OCI-LY3 (cell line): ENCODE data around the gene YTHDF2.

Source experiments
- EZH2phosphoT487 ChIP-seq: fragments of 200-600 bp; shearing (Covaris generic); IDR thresholded peaks from 2 replicates; pipeline ENCODE4 v1.6.1; 2018; ENCODE audit warnings: antibody characterized with exemption, mixed run types, low read depth
- TF ChIP-seq, protein P1 (sequence below): fragments of 200-600, 300-600 bp; sonication (generic); IDR thresholded peaks from 2 replicates; pipeline ENCODE4 v1.5.1; 2014; ENCODE audit warnings: antibody characterized with exemption, low read length, low read depth

GRCh38 chr1:28737307-28738132, 780 bp downstream of the YTHDF2 start:
- TF ChIP-seq, protein P1, sequence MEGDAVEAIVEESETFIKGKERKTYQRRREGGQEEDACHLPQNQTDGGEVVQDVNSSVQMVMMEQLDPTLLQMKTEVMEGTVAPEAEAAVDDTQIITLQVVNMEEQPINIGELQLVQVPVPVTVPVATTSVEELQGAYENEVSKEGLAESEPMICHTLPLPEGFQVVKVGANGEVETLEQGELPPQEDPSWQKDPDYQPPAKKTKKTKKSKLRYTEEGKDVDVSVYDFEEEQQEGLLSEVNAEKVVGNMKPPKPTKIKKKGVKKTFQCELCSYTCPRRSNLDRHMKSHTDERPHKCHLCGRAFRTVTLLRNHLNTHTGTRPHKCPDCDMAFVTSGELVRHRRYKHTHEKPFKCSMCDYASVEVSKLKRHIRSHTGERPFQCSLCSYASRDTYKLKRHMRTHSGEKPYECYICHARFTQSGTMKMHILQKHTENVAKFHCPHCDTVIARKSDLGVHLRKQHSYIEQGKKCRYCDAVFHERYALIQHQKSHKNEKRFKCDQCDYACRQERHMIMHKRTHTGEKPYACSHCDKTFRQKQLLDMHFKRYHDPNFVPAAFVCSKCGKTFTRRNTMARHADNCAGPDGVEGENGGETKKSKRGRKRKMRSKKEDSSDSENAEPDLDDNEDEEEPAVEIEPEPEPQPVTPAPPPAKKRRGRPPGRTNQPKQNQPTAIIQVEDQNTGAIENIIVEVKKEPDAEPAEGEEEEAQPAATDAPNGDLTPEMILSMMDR, result no peak
- TF ChIP-seq EZH2phosphoT487, result no peak
